Suprapubic skin (tissue), 4 donors: ENCODE results near the gene ACVR2A.

Experiments
- CTCF ChIP-seq, 2 donors: fragments of 200-600 bp in 1 of 2; fragments of 450-650 bp in 1 of 2; sonication (generic) in 1 of 2; IDR thresholded peaks; one replicate each; pipeline ENCODE4 v1.5.1; 2016 to 2019; ENCODE audit warnings: antibody characterized with exemption in 2 of 2, mild to moderate bottlenecking in 1 of 2, moderate library complexity in 1 of 2
- EP300 ChIP-seq: sonication (generic); formaldehyde crosslinking; IDR thresholded peaks from one replicate; pipeline ENCODE4 v1.6.1; 2017; ENCODE audit warnings: antibody characterized with exemption
- POLR2A ChIP-seq, 2 donors: fragments of 450-650 bp; IDR thresholded peaks; one replicate each; pipeline ENCODE4 v1.6.1; 2017; ENCODE audit warnings: antibody characterized with exemption in 2 of 2, mild to moderate bottlenecking in 2 of 2, moderate library complexity in 2 of 2
- POLR2AphosphoS5 ChIP-seq, 3 donors: sonication (generic); formaldehyde crosslinking; IDR thresholded peaks; one replicate each; pipeline ENCODE4 v1.6.1; 2017; ENCODE audit warnings: antibody characterized with exemption in 3 of 3

DNA sequence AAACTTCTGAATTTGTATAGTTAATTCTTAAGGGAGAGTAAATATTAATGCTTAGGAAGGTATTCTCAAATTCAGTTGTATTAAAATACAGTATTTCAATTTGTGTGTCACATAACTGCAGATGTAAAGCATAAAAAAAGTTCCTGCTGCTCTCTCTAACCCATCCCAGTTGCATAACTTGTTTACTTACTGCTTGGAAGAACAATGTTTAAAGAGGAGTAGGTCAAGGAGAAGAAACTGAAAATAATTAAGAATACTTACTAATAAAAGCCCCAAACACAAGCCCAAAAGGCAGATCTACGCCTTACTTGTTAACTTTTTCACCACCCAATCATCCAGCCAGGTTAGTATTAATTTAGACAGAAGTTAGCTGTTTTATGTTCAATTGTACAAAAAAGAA lies 94.5 kb downstream of the ACVR2A start:
- TF ChIP-seq POLR2A (IDR thresholded peaks at IDR 0.05) (no peak), CTCF (IDR thresholded peaks at IDR 0.05) (no peak), EP300 (no peak), POLR2AphosphoS5 (IDR thresholded peaks at IDR 0.05) (no peak)
